Measurements from ENCODE around the gene ATG16L2.

The ATG16L2 gene

GRCh38 chr11:72826942-72827480 is 12.8 kb downstream of the ATG16L2 start:
- no peak for DNase-seq

DNA sequence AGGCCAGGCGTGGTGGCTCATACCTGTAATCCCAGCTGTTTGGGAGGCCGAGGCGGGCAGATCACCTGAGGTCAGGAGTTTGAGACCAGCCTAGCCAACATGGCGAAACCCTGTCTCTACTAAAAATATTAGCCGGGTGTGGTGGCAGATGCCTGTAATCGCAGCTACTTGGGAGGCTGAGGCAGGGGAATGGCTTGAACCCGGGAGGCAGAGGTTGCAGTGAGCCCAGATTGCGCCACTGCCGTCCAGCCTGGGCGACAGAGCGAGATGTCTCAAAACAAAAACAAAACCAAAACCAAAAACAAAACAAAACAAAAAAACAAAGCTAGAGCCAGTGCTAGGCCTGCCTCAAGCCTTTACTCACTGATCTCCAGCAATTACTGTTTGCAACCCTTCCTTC is 13.4 kb downstream of the ATG16L2 start:
- DNase-seq: peak; percentile 59 to 80 (median 64)

GRCh38 chr11:72828081-72828567 is 13.9 kb downstream of the ATG16L2 start:
- peak; percentile 67 to 80 (median 74) for DNase-seq

GRCh38 chr11:72828692-72829101 is 14.5 kb downstream of the ATG16L2 start:
- DNase-seq: no peak

DNA sequence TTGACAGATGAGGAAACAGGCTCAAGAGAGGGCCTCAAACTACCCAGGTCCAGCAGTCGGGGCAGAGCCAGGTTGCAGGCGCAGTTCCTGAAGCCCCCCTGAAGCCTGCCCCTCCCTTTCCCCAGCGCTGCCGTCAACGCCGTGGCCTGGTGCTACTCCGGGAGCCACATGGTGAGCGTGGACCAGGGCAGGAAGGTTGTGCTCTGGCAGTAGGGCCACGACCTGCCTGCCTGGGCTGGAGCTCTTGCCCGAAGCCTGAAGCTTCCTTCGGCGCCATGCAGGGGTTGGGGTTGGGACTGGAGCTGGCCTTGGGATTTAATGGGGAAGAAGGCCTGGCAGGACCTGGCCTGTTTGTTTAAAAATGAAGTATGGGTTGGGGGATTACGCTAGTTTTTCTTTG is 15.0 kb downstream of the ATG16L2 start:
- DNase-seq: no peak

DNA sequence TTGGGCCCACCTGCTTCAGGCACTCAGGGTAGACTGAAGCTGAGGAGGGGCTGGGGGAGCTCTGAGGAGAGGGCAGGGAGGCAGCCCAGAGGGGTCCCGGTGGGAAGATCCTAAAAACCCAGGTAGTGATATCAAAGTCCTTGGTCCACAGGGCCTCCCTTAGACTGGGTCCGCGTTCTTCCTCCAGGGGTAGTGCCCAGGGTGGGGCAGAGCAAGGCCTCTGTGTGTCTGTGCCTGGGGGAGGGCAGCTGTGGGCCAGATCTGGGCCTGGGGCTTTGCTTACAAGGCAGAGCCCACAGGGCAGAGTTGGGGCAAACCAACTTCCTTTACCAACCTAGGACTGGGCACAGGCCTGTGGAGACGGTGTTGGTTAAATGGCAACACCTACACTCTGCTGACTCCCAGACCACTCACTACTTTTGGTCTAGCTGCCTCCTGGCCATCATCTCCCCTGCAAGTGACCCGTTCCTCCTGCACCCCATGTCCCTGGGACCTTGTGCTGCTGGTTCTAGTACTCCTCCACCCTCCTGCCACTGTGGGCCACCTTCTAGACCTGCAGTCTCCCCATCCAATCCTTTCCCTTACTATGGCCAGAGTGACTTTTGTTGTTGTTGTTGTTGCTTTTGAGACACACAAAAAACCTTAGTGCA is 15.8 kb downstream of the ATG16L2 start:
- DNase-seq: no peak

GRCh38 chr11:72831521-72832300 is 17.5 kb downstream of the ATG16L2 start:
- DNase-seq: peak; percentile 78 to 83 (median 79)

GRCh38 chr11:72832301-72833082 is 18.3 kb downstream of the ATG16L2 start:
- DNase-seq: no peak

DNA sequence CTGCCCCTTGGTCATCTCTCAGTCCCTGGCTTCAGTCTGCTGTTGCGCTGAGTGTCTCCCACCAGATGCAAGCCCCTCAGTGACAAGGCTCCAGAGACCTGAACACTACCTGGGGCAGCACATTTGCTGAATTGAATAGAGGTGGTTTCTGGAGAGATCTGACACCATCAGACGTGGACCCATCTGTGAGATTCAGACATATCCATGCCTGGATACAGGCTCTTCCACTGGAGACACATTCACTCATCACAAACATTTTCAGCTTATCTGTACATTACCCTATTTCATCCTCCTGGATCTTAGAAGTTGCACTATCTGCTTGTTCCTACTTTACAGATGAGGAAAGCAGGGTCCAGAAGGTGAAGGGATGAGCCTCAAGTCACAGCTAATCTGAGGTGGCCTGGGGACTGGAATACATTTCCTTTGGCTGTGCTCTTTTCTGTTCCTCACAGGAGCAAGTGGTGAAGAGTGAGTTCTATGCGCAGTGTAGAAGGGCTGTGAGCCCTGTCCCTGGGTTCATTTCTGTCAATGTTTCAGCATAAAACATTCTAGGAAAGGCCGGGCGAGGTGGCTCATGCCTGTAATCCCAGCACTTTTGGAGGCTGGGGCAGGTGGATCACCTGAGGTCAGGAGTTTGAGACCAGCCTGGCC is 19.0 kb downstream of the ATG16L2 start:
- DNase-seq: no peak

DNA sequence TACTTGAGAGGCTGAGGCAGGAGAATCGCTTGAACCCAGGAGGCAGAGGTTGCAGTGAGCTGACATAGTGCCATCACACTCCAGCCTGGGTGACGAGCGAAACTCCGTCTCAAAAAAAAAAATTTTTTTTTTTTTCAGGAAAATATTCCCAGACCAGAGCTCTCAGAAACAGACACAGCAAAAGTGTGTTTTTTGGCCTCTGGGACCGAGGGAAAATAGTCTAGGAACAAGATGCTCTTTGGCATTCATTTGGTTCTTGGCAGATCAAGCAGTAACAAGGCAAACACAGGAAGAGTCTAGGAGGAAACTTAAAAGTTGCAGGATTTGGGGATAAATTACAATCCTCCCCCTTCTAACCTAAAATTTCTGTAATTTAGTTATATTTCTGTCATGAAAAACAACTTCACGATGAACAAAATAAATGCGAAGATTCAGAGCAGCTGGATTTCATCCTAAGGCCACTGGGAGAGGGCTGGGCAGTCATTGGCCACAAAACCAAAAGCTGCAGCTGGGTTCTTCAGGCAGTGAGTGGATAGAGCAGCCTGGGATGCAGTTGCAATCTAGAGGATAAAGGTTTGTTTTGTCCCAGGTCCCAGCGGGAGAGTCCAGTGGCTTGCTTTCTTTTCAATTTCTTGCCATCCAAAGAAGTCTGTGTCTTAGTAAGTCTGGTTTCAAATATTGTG is 19.7 kb downstream of the ATG16L2 start:
- DNase-seq: no peak

- peak; percentile 66 to 77 (median 76) for DNase-seq
Observed at GRCh38 chr11:72834905-72835304, 20.7 kb downstream of the ATG16L2 start.

DNA sequence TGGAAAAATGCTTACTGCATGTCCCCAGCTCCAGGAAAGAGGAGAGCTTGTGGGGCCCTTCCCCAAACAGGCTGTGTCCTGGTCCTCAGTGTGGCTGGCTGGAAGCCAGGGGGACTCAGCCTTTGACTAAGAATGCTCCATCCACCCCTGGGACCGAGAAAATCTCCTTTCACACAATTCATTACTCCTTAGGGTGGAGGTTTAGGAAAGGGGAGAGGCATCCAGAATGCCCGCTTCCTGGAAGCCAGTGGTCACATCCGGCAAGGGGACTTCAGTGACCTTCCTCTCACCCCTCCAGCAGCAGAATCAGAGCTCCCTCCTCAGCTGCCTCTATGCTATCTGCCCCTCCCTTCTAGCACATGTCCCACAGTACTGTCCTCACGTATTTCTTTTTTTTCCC is 21.9 kb downstream of the ATG16L2 start:
- no peak for DNase-seq

- no peak for DNase-seq
Observed at GRCh38 chr11:72838691-72839305, 24.6 kb downstream of the ATG16L2 start.

GRCh38 chr11:72840780-72841179 is 26.6 kb downstream of the ATG16L2 start:
- peak in 2 of 3 donors; percentile 22 to 37 for DNase-seq

DNA sequence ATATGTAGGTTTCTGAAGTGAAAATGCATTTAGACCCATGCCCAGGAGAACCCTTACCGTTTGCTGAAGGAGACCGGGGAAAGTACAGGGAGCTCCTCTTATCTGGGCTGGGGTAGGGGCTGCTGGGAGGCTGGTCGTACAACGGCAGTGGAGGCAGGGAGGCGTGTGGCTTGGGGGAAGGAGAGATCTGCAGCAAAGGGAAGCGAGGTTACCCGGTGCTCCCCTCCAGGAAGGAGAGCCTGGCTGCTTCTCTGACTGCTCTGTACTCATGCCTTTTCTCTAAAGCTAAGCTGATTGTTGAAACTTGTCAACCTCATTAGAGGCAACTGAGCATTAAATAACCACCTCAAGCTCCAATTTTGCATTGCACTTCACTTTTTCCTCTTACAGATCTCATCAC is 27.2 kb downstream of the ATG16L2 start:
- no peak for DNase-seq

DNA sequence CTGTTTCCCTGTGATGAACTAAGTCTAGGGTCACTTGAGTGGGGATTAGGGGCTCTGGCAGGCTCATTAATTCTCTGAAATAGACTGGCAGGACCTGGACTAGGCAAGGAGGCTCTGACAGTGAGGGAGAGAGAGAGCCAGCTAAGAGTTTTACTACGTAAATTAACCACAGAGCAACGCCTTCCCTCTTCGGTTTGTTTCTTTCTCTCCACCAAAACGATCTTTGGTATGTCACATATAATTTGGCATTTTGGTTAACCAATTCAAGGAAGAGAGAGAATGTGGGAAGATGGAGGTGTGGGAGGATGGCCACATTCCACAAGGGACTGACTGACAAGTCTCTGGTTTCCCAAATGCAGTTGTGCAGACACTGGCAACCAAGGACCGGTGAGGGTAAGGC is 27.9 kb downstream of the ATG16L2 start:
- DNase-seq: no peak

GRCh38 chr11:72842653-72843330 is 28.6 kb downstream of the ATG16L2 start:
- DNase-seq: no peak

DNA sequence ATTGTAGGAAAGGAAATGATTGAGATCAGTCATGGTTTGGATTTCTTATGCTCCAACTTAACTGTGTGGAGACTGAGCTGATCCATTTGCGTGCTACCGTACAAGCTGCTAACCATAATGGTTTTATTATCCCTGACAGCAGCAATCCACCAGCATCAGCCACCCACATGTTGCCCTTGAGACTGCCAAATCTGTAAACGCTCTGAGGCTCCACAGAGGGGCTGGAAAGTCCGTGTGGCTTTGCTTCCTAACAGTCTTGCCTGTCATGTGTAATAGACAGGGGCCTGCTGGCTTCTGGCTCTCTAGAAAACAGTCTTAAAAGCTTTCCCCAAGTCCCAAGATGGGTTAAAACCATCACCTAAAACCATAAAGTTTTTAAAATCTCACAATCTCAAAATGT is 30.1 kb downstream of the ATG16L2 start:
- no peak for DNase-seq

GRCh38 chr11:72848846-72849466 is 34.7 kb downstream of the ATG16L2 start:
- peak; percentile 44 to 55 (median 50) for DNase-seq

- no peak for DNase-seq
Observed at GRCh38 chr11:72850832-72851231, 36.6 kb downstream of the ATG16L2 start.
